HCT116 (cell line): ENCODE measurements around the gene MORC4. TPM values are rescaled to one million over a fixed set of nuclear protein-coding genes. Genes with fewer than 3 reads are reported as not detected.

Source experiments
- ATAC-seq: fragments of 200-7000 bp; cut with Tn5 transposase; 2 replicates; pipeline ENCODE4 v1.9.1; 2020; ENCODE audit warnings: mild to moderate bottlenecking, moderate library complexity
- BruUV-seq: library from RNA; stranded (reverse); fragments of 400-500 nt; replicated peaks from 2 replicates; lab custom pipeline; 2021; lab: Mats Ljungman, UMichigan
- CTCF ChIA-PET: fragments of 300-600 bp; sonication (Branson Sonifier 250); formaldehyde crosslinking; loops from one replicate; lab custom pipeline; 2021; ENCODE audit warnings: antibody characterized with exemption; lab: Charles Lee
- POLR2A ChIA-PET: fragments of 300-600, 350-600 bp; sonication (Branson Sonifier 250); formaldehyde crosslinking; loops from one replicate; lab custom pipeline; 2021; ENCODE audit warnings: antibody characterized with exemption; lab: Charles Lee
- RAD21 ChIA-PET, 2 experiments: fragments of 300-600 bp; sonication (Branson Sonifier 250); formaldehyde crosslinking; loops; one replicate each; lab custom pipeline; 2023; ENCODE audit warnings: low total read pairs in 2 of 2; ENCODE audit not compliant: uncharacterized antibody in 2 of 2, unreplicated experiment in 2 of 2, low non-redundant PET in 1 of 2; lab: Charles Lee
- DNase-seq: peaks from one replicate; pipeline ENCODE4 v3.0.0-alpha.2; 2010; ENCODE audit warnings: low read depth, low spot score
- H2AFZ ChIP-seq: fragments of 200-600 bp; shearing (Covaris generic), sonication (generic); 2 replicates; pipeline ENCODE4 v1.6.1; 2017; ENCODE audit warnings: low read depth, mixed run types, mixed read lengths, antibody characterized with exemption, low read length; ENCODE audit not compliant: poor library complexity, severe bottlenecking
- H3K27ac ChIP-seq: 2 replicates; pipeline ENCODE4 v1.5.1; 2012; ENCODE audit warnings: low read depth, low read length
- H3K27me3 ChIP-seq: fragments of 200-600 bp; sonication (generic); 2 replicates; pipeline ENCODE4 v1.6.1; 2016; ENCODE audit warnings: mixed run types, low read length, mixed read lengths; ENCODE audit not compliant: insufficient read depth
- H3K36me3 ChIP-seq, 2 experiments: fragments of 200-500 bp in 1 of 2; fragments of 200-600 bp in 1 of 2; sonication (Bioruptor generic) in 1 of 2; sonication (generic) in 1 of 2; 2 replicates each; pipeline versions ENCODE4 v1.5.1 to v1.6.1; 2014 to 2016; ENCODE audit warnings: low read length in 2 of 2, inconsistent platforms in 1 of 2, mixed read lengths in 1 of 2, mixed run types in 1 of 2; ENCODE audit not compliant: insufficient read depth in 2 of 2, control insufficient read depth in 1 of 2
- H3K4me1 ChIP-seq, 2 experiments: fragments of 200-600 bp in 1 of 2; sonication (generic) in 1 of 2; 2 replicates each; pipeline versions ENCODE4 v1.5.1 to v1.6.1; 2012 to 2017; ENCODE audit warnings: low read length in 2 of 2, inconsistent platforms in 1 of 2, mild to moderate bottlenecking in 1 of 2, mixed read lengths in 1 of 2, mixed run types in 1 of 2, moderate library complexity in 1 of 2; ENCODE audit not compliant: insufficient read depth in 2 of 2, control insufficient read depth in 1 of 2
- H3K4me2 ChIP-seq: fragments of 200-600 bp; sonication (generic); 2 replicates; pipeline ENCODE4 v1.6.1; 2017; ENCODE audit warnings: mixed run types, low read length, mixed read lengths
- H3K4me3 ChIP-seq, 2 experiments: fragments of 200-600 bp in 1 of 2; sonication (generic) in 1 of 2; replicated peaks in 1 of 2; 2 replicates each; pipeline ENCODE4 v1.5.1; 2011 to 2016; ENCODE audit warnings: low read length in 2 of 2, control low read depth in 1 of 2, low read depth in 1 of 2, mild to moderate bottlenecking in 1 of 2, mixed read lengths in 1 of 2, mixed run types in 1 of 2
- H3K79me2 ChIP-seq: fragments of 200-600 bp; sonication (generic); 2 replicates; pipeline ENCODE4 v1.6.1; 2017; ENCODE audit warnings: mild to moderate bottlenecking, mixed run types, low read length, moderate library complexity, mixed read lengths; ENCODE audit not compliant: insufficient read depth
- H3K9ac ChIP-seq: fragments of 200-600 bp; sonication (generic); 2 replicates; pipeline ENCODE4 v1.6.1; 2016; ENCODE audit warnings: low read length, mixed read lengths
- H3K9me2 ChIP-seq: fragments of 200-600 bp; sonication (generic), shearing (Covaris generic); 2 replicates; pipeline ENCODE4 v1.6.1; 2017; ENCODE audit warnings: mixed run types, mild to moderate bottlenecking, moderate library complexity; ENCODE audit not compliant: insufficient read depth
- H3K9me3 ChIP-seq, 2 experiments: fragments of 200-500 bp in 1 of 2; fragments of 200-600 bp in 1 of 2; sonication (Bioruptor generic) in 1 of 2; sonication (generic) in 1 of 2; 2 replicates each; pipeline ENCODE4 v1.6.1; 2014 to 2017; ENCODE audit warnings: low read length in 2 of 2, mixed read lengths in 2 of 2, inconsistent platforms in 1 of 2, low read depth in 1 of 2, mild to moderate bottlenecking in 1 of 2, mixed run types in 1 of 2, moderate library complexity in 1 of 2; ENCODE audit not compliant: control insufficient read depth in 1 of 2, insufficient read depth in 1 of 2
- H4K20me1 ChIP-seq: fragments of 200-600 bp; sonication (generic), shearing (Covaris generic); 2 replicates; pipeline ENCODE4 v1.6.1; 2017; ENCODE audit warnings: mixed run types, mild to moderate bottlenecking, moderate library complexity; ENCODE audit not compliant: insufficient read depth
- CBX3 ChIP-seq: IDR thresholded peaks from 2 replicates; pipeline ENCODE4 v1.6.1; 2012; ENCODE audit warnings: low read depth
- EGR1 ChIP-seq: IDR thresholded peaks from 2 replicates; pipeline ENCODE4 v1.6.1; 2012; ENCODE audit warnings: low read depth
- ELF1 ChIP-seq: IDR thresholded peaks from 2 replicates; pipeline ENCODE4 v1.6.1; 2012; ENCODE audit warnings: low read depth, borderline replicate concordance
- EZH2 ChIP-seq: fragments of 200-600 bp; sonication (generic); IDR thresholded peaks from 2 replicates; pipeline ENCODE4 v1.6.1; 2017; ENCODE audit warnings: antibody characterized with exemption, mixed run types
- EZH2phosphoT487 ChIP-seq: fragments of 200-600 bp; IDR thresholded peaks from 2 replicates; pipeline ENCODE4 v1.6.1; 2018; ENCODE audit warnings: antibody characterized with exemption, borderline replicate concordance
- FOSL1 ChIP-seq: IDR thresholded peaks from 2 replicates; pipeline ENCODE4 v1.6.1; 2012; ENCODE audit warnings: low read depth
- JUND ChIP-seq: IDR thresholded peaks from 2 replicates; pipeline ENCODE4 v1.6.1; 2012
- POLR2A ChIP-seq: IDR thresholded peaks from 2 replicates; pipeline ENCODE4 v1.7.0; 2011; ENCODE audit warnings: borderline replicate concordance; ENCODE audit not compliant: insufficient read depth, insufficient read length; ENCODE audit errors: extremely low read depth
- POLR2AphosphoS5 ChIP-seq: IDR thresholded peaks from 2 replicates; pipeline ENCODE4 v1.6.1; 2011; ENCODE audit warnings: mild to moderate bottlenecking, low read depth, low read length, moderate library complexity
- SIN3A ChIP-seq: IDR thresholded peaks from 2 replicates; pipeline ENCODE4 v1.6.1; 2012; ENCODE audit warnings: low read depth
- SRF ChIP-seq: IDR thresholded peaks from 2 replicates; pipeline ENCODE4 v1.6.1; 2012; ENCODE audit warnings: low read depth
- ZFX ChIP-seq: fragments of 450-650 bp; IDR thresholded peaks from 2 replicates; pipeline ENCODE4 v1.6.1; 2017
- intact Hi-C: fragments of 100-400 bp; cut with micrococcal nuclease; formaldehyde crosslinking; loops from 2 replicates; pipeline ENCODE4 v1.10.0; 2022
- total RNA-seq: library from RNA; stranded (reverse); gene quantifications from one replicate; pipeline ENCODE4 v1.2.1, GENCODE V29; 2021; ENCODE audit not compliant: unreplicated experiment
- TF ChIP-seq, protein P1 (sequence below): IDR thresholded peaks from 2 replicates; pipeline ENCODE4 v1.6.1; 2012
- TF ChIP-seq, protein P2 (sequence below): IDR thresholded peaks from 2 replicates; pipeline ENCODE4 v1.6.1; 2011; ENCODE audit warnings: mild to moderate bottlenecking, low read length, moderate library complexity; ENCODE audit not compliant: insufficient replicate concordance; ENCODE audit errors: extremely low read depth
- TF ChIP-seq, protein P3 (sequence below): IDR thresholded peaks from 2 replicates; pipeline ENCODE4 v1.6.1; 2012; ENCODE audit warnings: low read depth
- TF ChIP-seq, protein P4 (sequence below): IDR thresholded peaks from 2 replicates; pipeline ENCODE4 v1.6.1; 2012

The MORC4 gene
- total RNA-seq, 1 experiment from 2014 or later, result 20.6 TPM

DNA sequence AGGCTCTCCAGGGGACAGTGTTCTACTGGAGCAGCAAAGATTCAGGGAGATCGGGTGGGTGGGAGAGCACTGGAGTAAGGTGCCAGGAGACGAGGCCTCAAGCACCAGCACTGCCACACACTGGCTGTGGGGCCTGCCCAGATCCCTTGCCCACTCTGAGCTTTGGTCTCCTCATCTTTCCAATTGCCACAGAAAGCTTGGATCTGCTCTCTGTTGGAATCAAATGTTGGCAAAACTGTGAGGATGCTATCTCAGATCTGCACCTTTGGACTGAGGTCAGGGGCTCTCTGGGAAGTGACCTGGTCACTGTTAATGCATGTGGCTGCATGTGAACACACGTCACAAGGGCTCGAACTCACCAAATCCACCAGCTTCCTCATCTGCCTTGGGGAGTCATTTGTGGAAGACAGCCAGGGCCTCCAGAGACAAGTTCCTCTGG lies 98.2 kb downstream of the MORC4 start:
- DNase-seq (no peak), ATAC-seq (no peak)
- Histone ChIP-seq H3K4me2 (no peak overlapping the region), H3K79me2 (no peaks in the 10 kb centered on the region), H2AFZ (no peak overlapping the region), H3K27me3 (no peaks in the 10 kb centered on the region), H3K9ac (no peak overlapping the region)
- CTCF ChIA-PET, result no interaction called here
- TF ChIP-seq JUND, result no peak
- TF ChIP-seq, protein P1, sequence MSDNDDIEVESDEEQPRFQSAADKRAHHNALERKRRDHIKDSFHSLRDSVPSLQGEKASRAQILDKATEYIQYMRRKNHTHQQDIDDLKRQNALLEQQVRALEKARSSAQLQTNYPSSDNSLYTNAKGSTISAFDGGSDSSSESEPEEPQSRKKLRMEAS, result no peak
- no peak for TF ChIP-seq ELF1
- no peak for TF ChIP-seq EZH2
- no peak for TF ChIP-seq CBX3
- TF ChIP-seq EGR1, result no peak
- no peak for TF ChIP-seq ZFX
- TF ChIP-seq, protein P2, sequence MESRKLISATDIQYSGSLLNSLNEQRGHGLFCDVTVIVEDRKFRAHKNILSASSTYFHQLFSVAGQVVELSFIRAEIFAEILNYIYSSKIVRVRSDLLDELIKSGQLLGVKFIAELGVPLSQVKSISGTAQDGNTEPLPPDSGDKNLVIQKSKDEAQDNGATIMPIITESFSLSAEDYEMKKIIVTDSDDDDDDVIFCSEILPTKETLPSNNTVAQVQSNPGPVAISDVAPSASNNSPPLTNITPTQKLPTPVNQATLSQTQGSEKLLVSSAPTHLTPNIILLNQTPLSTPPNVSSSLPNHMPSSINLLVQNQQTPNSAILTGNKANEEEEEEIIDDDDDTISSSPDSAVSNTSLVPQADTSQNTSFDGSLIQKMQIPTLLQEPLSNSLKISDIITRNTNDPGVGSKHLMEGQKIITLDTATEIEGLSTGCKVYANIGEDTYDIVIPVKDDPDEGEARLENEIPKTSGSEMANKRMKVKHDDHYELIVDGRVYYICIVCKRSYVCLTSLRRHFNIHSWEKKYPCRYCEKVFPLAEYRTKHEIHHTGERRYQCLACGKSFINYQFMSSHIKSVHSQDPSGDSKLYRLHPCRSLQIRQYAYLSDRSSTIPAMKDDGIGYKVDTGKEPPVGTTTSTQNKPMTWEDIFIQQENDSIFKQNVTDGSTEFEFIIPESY, result no peak
- no peak for TF ChIP-seq POLR2AphosphoS5
- TF ChIP-seq POLR2A, result no peak
- no peak for TF ChIP-seq SIN3A
- TF ChIP-seq, protein P3, sequence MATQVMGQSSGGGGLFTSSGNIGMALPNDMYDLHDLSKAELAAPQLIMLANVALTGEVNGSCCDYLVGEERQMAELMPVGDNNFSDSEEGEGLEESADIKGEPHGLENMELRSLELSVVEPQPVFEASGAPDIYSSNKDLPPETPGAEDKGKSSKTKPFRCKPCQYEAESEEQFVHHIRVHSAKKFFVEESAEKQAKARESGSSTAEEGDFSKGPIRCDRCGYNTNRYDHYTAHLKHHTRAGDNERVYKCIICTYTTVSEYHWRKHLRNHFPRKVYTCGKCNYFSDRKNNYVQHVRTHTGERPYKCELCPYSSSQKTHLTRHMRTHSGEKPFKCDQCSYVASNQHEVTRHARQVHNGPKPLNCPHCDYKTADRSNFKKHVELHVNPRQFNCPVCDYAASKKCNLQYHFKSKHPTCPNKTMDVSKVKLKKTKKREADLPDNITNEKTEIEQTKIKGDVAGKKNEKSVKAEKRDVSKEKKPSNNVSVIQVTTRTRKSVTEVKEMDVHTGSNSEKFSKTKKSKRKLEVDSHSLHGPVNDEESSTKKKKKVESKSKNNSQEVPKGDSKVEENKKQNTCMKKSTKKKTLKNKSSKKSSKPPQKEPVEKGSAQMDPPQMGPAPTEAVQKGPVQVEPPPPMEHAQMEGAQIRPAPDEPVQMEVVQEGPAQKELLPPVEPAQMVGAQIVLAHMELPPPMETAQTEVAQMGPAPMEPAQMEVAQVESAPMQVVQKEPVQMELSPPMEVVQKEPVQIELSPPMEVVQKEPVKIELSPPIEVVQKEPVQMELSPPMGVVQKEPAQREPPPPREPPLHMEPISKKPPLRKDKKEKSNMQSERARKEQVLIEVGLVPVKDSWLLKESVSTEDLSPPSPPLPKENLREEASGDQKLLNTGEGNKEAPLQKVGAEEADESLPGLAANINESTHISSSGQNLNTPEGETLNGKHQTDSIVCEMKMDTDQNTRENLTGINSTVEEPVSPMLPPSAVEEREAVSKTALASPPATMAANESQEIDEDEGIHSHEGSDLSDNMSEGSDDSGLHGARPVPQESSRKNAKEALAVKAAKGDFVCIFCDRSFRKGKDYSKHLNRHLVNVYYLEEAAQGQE, result no peak
- TF ChIP-seq SRF, result no peak
- no peak for TF ChIP-seq FOSL1
- TF ChIP-seq, protein P4, sequence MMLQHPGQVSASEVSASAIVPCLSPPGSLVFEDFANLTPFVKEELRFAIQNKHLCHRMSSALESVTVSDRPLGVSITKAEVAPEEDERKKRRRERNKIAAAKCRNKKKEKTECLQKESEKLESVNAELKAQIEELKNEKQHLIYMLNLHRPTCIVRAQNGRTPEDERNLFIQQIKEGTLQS, result no peak
- no peak for TF ChIP-seq EZH2phosphoT487
- TF ChIP-seq, all 23 proteins: peak for 0
- Histone ChIP-seq H3K36me3 (no peaks in the 10 kb centered on the region), H4K20me1 (no peaks in the 10 kb centered on the region), H3K4me1 (peaks cover 5 to 21% of the 10 kb centered on the region in 2 experiments; a peak in 3 of 4 replicates), H3K9me2 (no peaks in the 10 kb centered on the region), H3K9me3 (no peaks in the 10 kb centered on the region), H3K4me3 (no peak overlapping the region), H3K27ac (no peak overlapping the region)
- ChIA-PET POLR2A (no interaction called here), RAD21 (no interaction called here)
- no TSS peak for BruUV-seq
- intact Hi-C loops, result no loop called here
